Measurements from ENCODE around the gene MTA1.

MTA1 gene

DNA sequence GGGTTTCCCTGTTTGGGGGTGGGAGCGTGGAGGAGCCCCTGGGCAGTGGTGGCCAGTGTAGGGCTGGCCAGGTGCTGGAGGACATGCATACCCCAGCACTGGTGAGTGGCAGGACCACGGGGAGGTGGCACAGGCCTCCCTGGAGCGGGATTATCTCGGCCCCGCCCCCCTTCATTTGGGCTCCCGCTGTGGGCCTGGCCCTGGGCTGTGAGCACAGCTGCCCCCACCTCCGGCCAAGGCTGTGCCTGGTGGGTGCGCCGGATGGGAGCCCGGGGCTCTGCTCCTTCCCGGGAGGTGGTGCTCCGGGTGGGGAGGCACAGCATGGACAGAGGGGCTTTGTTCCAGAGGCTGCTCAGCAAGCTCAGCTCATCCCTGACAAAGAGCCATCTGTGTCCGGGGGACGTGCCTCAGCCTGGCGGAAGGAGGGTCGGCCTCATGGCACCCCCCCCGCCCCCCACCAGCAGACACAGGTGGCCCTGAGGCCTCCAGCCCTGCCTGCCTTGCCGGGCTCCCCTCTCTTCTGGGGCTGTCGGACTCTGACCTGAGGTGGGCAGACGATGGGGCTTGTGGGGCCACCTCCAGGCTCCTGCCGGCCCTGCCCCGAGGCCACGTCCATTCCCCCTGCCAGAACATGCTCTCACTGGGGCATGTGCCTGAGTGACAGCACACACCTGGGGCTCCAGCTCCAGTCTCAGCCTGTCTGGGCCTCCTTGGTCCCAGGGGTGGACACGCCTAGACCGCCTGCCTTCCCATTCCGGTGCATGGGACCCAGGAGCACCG lies 79.8 kb downstream of the MTA1 start:
- no peak for DNase-seq (ENCODE audit: low read depth)

DNA sequence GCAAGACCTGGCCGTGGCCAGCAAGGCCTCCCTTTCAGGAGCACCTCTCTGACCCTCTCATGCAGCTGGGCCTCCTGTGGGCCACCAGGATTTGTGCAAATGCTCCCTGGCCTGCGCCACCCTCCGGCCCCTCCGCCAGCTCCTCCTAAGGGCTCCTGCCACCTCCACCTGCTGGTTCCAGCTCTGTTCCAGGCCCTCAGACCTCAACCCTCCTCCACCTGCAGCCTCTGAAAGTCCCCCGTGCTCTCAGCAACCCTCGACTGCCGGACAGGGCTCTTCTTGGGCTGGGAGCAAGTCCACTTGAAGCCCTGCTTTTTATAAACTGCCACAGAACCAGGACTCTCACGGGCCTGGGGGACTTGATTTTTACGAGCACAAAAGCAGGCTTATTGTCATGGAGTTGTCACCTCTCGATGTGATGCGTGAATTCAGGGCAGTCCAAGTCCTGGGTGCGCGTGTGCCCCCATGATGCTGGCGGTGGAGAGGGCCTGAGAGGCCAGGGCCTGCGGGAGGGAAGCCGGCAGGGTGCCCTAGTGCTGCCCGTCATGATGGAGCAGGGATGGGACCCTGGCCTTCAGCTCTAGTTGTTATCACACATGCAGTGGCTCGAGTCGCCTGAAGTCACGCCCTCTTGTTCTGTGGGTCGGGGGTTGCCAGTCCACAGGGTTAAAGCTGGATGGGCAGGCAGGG lies 80.6 kb downstream of the MTA1 start:
- DNase-seq (ENCODE audit: low read depth), result no peak

DNA sequence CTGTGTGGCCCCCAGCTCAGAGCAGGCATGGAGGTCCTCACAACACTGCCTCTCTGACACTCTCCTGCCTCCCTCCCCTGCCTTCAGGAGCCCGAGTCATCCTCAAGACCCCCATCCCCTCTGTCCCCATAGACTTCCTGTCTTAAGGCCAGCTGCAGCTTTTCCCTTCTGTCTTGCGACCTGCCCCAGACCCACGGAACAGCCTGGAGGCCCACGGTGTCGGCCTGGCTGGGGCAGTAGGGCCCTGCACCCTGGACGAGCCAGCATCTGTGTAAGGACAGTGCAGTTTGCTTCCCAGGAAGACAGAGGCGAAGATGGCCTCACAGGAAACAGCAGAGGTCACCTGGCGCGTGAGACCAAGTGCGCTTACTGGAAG lies 81.1 kb downstream of the MTA1 start:
- DNase-seq (ENCODE audit: low read depth), result no peak

DNA sequence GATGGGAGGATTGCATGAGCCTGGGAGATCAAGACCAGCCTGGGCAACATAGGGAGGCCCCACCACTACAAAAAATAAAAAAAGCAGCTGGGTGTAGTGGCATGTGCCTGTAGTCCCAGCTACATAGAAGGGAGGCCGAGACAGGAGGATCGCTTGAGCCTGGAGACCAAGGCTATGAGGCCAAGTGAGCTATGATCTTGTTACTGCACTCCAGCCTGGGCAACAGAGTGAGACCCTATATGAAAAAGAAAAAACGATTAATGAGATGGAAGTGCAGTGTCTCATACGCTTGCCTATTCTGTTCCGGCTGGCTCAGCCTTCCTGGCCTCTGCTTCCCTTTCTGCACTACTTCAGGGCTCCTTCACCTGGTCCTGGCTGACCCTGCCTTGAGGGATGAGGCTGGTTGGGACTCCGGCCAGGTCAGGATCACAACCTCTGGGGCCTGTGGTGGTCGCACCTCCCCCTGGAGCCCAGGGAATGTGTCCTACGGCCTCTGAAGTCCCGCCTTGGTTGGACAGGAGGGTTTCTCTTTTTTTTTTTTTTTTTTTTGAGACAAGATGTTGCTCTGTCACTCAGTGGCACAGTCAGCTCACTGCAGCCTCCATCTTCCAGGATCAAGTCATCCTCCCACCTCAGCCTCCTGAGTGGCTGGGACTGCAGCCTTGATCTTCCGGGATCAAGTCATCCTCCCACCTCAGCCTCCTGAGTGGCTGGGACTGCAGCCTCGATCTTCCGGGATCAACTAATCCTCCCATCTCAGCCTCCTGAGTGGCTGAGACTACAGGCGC lies 82.1 kb downstream of the MTA1 start:
- DNase-seq (ENCODE audit: low read depth), result no peak

- DNase-seq (ENCODE audit: low read depth), result no peak
Observed at GRCh38 chr14:105502446-105503295, 83.0 kb downstream of the MTA1 start.

GRCh38 chr14:105503296-105503640 lies 83.6 kb downstream of the MTA1 start:
- DNase-seq (ENCODE audit: low read depth), result no peak

GRCh38 chr14:105503935-105504692 lies 84.5 kb downstream of the MTA1 start:
- no peak for DNase-seq (ENCODE audit: low read depth)

DNA sequence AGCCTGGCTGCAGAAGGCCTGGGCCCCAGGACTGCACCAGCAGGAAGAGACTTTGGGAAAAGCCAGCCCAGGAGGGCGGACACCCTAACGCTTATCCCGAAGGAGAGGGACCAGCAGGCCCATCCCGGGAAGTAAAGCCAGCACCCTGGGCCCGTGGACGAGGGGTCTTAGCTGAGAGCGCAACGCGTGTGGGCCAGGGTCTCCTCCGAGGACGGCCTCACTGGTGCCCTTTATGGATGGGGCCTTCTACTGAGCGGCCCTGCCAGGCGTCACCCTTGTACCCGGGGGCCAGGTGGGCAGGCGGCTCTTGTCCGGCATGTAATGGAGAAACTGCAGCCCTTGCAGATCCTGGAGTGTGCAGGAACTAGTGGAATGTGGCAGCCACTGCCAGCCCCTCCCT lies 85.5 kb downstream of the MTA1 start:
- DNase-seq (ENCODE audit: low read depth), result no peak

- DNase-seq (ENCODE audit: low read depth), result no peak
Observed at GRCh38 chr14:105507247-105507646, 87.6 kb downstream of the MTA1 start.

DNA sequence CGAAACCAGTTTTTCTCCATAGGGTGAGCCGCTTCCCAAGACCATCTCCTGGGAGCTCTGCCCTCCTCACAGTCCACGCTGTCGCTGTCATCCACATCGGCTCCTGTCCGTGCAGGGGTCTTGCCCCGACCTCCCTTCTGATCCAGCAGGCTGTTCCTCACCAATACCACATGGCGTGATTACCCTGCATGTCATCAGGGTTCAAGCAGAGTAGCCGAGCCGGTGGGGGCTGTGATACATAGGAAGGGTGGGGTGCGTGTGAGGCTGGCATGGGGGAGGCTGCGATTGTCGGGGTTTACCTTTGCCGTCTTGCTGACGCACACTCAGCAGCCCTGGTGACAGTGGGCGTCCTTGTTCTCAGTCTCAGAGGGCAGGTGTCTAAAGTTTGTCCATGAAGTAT lies 88.4 kb downstream of the MTA1 start:
- DNase-seq (ENCODE audit: low read depth), result no peak

DNA sequence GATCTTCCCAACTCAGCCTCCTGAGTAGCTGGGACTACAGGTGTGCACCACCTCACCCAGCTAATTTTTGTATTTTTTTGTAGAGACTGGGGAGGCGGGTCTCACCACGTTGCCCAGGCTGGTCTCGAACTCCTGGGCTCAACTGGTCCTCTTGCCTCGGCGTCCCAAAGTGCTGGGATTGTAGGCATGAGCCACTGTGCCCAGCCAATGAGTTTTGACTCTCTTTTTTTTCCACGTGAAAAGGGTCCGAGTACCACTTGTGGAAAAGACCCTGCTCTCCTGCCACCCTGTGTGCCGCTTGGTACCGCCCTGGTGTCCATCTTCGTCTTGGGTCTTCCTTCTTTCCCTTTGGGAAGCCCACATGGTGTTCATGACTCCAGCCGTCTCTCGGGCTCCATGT lies 89.0 kb downstream of the MTA1 start:
- DNase-seq (ENCODE audit: low read depth), result no peak

- DNase-seq (ENCODE audit: low read depth), result no peak
Observed at GRCh38 chr14:105517096-105517495, 97.5 kb downstream of the MTA1 start.

DNA sequence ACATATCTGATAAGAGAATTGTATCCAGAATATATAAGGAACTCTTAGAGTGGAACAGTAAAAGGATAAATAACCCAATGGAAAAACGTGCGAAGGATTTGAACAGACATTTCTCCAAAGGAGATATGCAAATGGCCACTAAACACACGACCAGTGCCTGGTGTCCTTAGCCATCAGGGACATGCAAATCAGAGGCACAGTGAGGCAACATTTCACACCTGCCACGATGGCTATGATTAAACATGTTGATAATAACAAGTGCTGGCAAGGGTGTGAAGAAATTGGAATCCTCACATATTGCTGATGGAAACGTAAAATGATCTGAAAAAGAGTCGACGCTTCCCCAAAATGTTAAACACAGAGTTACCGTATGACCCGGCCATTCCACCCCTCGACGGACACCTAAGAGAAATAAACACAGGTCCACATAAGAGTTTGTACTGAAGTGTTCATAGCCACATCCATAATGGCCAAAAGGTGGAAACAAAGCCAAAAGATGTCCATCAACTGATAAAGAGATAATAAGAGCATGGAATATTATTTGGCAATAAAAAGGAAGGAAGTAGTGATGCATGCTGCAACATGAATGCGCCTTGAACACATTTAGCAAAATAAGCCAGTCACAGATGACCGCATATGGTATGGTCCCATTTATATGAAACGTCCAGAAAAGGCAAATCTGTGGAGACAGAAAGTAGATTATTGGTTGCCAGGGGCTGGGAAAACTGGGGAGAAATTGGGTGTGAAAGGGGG lies 100.5 kb downstream of the MTA1 start:
- no peak for DNase-seq (ENCODE audit: low read depth)

Data from stimulated activated CD8-positive, alpha-beta memory T cell treated with anti-CD3 and anti-CD28 coated beads, Interleukin-12 subunit alpha, Interleukin-12 subunit beta, amount 100 ng/mL, for 4 hours (primary cell).